GM19043 (cell line): Measurements from ENCODE around the gene GRIP2.

Experiments used
- ATAC-seq: cut with Tn5 transposase; IDR thresholded peaks from one replicate; pipeline ENCODE4 v1.9.1; 2021; ENCODE audit warnings: low read depth; ENCODE audit not compliant: unreplicated experiment

Gene GRIP2

DNA sequence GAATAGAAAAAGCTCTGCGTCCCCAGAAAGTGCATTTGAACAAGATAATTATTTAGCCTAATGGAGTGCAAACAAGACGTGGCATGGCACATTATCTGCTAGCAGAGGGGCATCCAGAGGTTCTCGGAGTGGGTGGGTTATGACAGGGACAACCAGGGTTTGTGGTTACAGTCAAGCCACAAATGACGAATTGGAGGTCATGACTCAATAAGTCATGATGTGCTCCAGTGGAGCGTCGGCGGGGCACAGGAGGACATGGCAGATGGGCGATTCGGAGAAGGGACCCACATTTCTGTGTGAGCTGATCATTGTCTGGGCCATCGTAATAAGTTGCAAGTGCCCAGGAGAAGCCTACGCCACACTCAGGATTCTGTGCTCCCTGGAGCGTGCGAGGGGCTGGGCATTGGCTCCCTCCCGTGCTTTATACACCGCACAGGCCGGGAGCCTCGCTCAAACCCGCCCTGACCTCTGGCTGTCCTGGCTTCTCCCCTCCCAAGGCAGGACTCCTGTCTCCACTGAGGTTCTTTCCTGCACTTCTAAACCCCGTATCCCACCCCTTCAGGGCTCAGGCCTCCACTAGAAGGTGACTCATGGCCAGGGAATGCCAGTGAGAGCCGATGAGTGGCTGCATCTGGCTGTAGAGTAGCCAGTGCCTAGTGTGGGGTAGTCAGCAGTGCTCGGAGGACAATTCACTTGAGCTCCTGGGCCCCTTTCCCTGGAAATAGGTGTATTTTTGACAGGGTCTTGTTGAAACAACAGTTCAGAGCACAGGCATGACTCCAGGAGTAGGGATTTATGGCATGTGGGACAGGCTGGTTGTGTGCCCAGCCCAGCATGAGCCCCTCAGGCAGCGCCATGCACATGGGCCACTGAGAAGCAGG lies 67.4 kb downstream of the GRIP2 start:
- ATAC-seq = no peak

DNA sequence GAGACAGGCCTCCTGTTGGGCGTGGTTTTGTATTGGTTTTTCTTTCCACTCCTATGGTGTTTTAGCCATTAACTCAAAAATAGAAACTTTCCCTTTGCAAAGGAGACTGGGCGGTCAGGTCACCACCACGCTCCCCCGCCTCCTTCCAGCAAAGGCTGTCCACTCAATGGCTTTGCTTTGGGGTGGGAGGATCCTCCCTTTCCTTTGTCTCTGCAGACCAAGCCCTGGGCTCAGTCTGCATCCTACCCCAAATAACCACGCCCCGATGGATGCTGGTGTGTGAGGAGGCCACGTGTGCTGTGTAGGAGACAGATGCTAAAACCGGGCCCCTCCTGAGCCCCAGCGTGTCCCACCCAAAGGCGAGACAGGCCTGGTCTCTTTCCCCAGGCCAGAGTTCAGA lies 68.5 kb downstream of the GRIP2 start:
- no peak for ATAC-seq

DNA sequence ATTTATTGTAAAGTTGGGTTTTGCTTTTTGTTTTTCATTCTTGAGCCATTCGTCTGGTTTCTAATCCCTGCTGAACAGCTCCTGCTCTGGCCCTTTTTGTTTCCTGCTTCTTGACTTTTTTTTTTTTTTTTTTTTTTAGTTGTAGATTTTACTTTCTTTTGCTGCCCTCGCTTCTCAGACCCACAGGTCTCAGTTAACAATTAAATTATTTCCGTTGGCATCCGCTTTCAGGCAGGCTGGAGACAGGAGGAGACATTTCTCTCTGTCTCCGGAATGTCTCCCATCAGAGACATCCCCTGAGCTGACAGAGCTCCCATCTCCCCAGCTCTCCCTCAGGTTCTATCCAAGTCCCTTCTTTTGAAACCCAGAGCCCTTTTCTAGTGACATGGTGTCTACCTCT lies 69.1 kb downstream of the GRIP2 start:
- no peak for ATAC-seq

DNA sequence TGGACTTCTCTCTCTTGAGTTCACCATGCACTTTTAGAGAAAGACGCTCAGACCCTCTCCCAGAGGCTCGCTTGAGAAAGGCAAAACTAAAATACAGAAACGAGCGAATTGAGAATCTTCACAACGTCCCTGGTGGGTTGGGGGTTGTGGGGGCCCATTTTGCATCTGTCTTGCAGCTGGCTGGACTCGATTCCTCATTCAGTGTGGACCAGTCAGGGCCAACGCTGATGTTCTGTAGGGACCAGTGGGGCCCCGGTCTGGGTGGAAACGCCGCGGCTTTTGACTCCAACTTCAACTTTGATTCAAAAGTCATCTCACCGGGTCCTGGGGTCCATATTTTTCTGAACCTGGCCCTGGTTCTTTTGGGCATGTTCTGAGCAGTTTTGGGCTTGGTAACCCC lies 69.7 kb downstream of the GRIP2 start:
- ATAC-seq = no peak

DNA sequence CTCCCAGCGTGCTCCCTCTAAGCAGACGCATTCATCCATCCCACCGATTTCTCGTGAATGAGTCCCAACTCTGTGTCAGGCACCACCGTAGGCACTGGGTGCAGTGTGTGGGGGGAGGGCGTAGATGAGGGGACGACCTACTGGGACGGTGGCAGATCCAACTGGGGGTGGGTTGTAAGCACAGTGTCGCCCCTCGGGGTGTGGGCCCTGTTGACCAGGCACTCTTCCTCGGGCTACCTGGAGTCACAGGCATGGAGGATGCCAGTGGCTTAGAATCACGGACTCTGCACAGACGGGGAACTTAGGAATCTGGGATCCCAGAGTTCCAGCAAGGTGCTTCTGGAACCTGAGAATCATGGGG lies 71.5 kb downstream of the GRIP2 start:
- no peak for ATAC-seq

DNA sequence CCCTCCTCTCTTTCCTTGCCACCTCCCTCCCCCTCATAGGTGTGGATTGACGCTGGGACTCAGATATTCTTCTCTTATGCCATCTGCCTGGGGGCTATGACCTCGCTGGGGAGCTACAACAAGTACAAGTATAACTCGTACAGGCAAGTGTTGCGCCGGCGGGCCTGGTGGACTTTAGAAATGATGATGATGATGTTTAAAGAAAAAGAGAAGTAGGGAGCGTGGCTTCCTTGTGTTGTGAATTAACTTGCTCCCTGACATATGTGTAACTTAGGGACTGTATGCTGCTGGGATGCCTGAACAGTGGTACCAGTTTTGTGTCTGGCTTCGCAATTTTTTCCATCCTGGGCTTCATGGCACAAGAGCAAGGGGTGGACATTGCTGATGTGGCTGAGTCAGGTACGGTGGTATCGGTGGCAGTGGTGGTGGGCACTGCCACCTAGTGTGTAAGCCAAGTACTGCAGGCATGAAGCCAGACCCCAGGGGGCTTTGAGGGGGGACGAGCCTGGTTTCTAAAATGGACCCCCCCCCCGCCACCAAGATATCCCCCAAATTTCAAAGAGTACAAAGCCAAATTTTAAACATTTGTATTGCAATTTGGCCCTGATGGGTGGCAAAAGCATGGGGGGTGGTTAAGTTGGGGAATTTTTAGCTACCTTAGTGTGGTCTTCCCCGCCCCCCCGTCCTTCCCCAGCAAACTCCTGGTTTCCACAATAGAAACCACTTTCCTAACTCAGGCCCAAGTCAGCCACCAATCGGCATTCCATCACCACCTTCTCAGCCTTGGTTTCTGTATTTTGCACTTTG lies 72.1 kb downstream of the GRIP2 start:
- no peak for ATAC-seq

DNA sequence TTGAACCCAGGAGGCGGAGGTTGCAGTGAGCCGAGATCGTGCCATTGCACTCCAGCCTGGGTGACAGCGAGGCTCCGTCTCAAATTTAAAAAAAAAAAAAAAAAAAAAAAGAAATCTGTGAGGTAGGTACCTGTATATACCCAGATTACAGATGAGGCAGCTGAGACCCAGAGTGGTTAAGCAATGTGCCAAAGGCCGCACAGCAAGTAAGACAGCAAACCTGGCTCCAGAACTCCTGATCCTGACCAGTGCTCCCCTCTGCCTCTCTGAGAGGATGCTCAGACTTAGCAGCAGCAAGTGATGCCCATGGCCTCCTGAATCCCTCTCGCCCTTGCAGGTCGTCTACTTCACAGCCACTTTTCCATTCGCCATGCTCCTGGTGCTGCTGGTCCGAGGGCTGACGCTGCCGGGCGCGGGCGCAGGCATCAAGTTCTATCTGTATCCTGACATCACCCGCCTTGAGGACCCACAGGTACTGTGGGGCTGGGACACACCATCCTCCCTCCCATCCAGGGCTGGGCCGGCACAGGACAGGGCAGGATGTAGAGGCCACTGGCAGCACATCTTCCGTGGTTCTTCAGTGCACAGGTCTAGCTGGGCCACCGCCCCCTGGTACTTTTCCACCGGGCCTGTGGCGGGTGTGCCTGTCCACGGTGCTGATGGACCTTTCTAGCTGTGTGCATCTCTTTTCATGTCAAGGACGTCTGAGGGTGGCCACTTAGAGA lies 73.8 kb downstream of the GRIP2 start:
- ATAC-seq = no peak

DNA sequence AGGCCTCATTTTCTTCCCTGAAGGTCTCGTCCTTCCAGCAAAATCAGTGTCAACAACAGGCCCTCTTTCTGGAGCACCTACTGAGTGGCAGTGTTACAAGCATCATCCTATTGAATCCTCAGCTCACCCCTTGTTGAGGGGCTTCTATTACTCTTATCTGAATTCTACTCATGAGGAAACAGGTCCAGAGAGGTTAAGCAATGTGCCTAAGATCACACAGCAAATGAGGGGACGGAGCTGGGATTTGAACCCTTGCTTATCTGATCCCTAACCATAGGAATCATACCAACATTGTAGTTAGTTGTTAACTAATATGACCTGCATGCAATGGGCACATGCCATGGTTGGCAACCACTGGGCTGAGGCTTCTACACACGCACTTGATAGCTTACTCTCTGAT lies 74.7 kb downstream of the GRIP2 start:
- no peak for ATAC-seq

DNA sequence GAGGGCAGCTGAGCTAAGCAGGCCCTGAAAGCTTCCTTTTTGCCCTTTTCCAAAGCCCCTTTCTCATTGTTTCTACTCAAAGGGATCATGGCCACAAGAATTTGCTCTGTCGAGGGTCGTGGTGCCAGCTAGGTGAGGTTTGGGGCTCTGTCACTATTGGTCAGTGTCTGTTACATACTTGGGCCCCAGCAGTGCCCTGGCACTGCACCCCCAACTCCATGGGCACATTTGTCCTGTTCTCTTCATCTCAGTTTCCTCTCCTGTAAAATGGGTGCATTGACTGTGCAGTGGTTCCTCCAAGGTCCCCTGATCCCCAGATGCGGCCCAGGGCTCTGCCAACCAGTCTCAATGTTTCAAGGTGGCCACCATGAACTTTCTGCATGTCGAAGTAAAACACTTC lies 75.6 kb downstream of the GRIP2 start:
- ATAC-seq = no peak

DNA sequence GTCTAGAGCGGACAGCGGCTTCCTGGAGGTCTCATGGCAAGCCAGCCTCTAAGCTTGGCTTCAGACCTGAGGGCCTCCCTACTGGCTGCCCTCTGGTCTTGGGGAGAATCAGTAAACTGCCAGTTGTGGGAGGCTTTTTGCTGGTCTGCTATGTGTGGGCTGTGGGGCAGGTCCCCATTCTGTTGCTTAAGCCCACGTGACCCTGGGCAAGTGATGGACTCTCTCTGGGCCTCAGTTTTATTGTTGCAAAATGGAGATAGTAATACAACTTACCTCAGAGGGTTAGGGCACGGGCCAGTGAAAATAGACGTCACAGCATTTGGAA lies 76.0 kb downstream of the GRIP2 start:
- no peak for ATAC-seq

DNA sequence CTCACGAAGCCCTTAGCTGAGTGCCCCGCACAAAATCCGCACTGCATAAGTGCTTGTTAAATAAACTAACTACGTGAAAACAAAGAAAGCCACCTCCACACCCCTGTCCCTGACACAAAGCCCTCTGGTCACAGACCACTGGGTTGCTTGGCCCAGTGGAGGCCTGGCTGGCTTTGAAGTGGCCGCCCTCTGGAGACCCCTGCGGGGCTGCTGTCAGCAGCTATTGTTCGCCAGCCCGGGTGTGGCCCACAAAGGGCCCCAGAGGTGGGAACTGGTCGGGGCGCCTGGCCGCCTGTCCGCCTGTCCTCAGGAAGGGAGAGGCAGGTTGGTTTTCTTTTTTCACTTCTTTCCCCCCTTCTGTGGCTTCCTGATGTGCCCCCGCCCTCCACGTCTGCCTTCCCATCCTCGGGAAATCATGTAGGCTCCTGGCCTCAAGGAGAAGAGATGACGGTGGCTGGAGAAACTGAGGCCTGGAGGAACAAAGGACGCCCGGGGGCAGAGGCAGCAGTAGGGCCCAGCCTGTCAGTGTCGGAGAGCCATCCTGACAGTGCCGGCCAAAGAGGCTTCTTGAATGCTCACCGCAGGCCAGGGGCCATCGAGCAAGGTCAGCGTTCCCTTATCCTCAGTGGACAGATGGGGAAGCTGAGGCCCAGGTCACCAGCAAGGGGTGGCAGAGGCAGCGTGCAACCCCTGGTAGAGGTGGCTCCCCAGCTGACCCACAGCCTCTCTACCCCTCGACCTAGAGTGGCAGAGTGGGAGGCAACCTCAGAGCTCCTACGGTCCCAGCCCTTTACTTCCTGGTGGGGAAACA lies 76.6 kb downstream of the GRIP2 start:
- ATAC-seq = no peak

DNA sequence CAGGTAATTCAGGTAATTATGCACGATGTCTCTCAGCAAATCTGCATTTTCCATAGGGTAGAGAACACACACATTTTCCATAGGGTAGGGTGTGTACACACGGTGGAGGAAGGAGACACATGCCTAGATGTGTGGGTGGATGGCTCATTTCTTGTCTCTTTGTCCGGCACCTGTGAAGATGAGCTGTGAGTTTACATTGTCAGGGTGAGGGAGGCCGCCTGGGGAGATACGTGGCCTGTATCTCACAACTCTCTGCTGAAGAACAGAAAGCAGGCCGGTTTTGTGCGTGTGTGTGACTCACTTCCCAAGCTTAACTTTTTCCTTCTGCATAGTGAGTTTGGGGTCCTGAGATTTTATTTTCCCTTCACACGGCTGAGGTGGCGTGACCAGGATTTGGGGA lies 77.4 kb downstream of the GRIP2 start:
- ATAC-seq = no peak

DNA sequence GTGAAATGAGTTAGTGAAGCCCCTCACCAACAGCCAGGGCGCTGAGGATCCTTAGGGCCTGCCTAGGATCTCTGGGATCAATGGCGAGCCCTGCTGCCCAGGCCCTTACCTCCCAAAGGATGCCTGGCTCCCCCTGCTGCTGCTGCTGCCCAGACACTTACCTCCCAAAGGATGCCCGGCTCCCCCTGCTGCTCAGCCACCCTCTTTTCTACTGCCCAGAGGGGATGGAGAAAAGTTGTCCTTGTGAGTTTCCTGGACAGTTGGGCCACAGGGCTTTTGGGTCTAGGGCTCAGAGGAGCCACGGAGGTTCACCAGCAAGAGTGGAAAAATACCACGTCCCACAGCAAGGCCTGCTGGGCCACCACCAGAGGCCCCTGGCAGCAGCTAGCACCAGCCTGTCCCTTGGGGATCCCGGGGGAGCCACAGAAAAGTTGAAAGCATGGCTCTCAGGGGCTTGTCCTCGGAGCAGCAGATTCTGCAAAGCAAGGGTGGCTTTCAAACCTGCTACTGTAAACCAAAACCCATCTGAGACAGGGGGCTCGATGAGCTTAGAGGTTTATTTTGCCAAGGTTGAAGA lies 78.3 kb downstream of the GRIP2 start:
- no peak for ATAC-seq

DNA sequence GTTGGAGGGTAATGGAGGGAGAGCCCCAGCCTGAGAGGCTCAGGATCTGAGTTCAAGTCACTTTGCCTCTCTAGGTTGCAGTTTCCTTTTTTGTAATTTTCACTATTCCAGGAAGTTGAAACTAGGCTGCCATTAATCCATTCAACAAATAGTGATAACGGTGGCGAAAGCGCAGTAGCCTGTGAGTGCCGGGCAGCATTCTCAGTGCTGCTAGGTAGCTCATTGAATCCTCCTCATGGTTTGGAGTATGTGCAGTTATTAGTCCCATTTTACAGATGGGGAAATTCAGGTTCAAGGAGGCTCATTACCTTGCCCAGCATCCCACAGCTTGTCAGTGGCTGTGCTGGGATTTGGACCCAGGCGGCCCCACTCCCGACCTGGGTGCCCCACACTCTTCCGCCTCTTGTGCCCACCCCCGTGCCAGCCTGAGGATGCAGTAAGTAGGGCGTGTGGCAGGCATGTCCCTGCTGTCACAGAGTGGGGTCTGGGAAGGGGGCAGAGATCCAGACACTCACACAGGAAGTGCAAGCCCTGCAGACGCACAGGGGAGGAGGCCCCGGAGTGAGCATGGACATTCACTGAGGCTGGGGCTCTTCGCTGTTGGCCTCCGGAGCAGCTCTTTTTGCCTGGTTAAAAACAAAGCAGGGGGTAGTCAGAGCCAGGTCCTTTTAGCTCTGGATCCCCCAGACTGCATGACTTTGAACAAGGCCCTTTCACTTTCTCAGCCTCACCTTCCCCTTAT lies 79.0 kb downstream of the GRIP2 start:
- no peak for ATAC-seq

DNA sequence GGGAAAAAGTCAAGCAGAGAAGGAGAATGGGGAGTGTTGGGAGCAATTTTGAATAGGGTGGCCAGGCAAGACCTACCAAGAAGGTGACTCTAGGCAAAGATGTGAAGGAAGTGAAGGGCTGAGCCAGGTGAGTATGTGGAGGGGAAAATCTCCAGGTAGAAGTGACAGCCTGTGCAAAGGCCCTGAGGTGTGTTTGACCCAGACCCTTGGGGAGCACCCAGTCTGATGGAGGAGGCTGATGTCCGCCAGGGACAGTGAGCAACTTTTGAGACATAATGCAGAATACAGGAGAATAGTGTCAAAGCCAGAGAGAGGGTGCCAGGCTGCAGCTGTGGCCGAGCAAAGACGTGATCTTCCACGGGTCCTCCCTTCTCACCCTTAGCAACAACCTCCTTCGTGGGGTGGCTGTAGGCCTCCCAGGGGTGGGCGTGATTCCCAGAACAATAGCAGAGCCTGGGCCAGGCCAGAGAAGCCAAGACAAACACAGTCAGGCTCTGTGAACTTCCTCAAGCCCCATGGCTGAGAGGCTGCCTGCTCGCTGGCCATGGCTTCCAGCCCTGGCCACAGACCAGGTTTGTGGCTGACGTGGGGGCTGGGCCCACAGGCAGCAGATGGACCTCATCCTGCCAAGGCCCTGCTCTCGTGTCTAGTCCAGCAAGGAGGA lies 79.7 kb downstream of the GRIP2 start:
- ATAC-seq = no peak

DNA sequence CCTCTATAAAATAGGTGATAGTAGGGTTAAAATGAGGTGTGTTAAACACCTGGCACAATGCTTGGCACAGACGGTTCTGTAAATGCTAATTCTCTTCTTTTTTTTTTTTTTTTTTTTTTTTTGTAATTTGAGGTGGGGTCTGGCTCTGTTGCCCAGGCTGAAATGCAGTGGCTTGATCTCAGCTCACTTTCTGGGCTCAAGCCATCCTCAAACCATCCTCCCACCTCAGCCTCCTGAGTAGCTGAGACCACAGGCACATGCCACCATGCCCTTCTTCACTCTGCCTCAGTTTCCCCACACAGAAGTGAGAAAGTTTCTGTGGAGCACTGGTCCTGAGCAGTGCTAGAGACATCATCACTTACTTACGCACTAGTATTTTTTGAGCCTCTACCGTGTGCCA lies 80.4 kb downstream of the GRIP2 start:
- ATAC-seq = no peak

DNA sequence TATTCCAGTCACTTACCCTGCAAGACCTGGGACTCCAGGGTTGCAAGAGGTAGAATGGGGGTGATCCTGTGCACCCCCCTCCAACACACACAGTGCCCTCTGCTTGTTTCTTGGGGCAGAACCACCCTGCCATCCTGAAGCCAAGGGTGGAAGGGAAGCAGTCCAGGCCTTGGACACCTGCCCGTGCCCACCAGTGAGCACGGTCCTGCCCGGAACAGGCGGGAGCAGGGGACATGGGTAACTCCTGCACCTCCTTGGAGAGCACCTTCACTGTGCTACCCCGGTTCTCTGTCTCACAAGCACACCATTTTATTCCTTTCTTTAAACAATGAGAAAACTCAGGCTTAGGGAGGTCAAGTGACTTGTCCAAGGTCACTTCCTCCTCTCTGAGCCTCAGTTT lies 80.8 kb downstream of the GRIP2 start:
- no peak for ATAC-seq

DNA sequence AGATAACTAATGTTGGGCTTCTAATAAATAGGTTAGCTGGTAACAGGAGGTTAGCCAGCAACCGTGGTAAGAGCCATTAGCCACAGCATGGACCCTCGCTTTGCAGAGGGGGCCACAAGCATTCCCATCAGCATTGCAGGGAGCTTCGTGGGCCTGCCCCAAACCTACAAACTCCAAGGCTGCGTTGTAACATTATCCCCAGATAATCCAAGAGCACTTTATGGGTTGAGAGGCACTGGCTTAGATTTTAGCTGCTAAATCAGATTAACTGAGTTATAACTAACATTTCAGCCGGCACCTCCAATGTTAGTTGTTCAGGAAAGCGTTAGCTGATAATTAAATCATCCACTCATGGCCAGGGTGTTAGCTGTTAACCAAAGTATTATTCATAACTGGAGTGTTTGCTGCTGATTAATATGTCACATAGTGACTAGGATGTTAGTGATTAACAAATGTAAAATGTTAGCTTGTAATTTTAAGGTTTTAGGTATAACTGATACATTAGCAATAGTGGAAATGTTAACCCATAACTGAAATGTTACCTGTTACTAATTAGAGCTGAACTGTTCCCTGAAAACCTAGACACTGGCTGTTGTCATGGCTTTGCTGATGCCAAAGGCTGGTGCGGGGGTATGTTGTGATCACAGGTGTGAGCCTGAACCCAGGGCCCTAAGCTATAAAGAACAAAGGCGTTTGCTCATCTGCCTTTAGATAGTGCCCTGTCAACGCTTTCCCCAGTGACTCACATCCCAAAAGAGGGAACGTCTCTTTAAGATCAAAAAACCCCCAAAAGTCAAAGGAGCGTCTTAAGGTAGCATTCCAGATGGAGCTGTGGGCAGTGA lies 81.5 kb downstream of the GRIP2 start:
- ATAC-seq = peak; percentile 75
